SW480 (cell line): Measurements from ENCODE around the gene AQP6.

Source experiments
- DNase-seq: peaks from one replicate; pipeline ENCODE4 v3.0.0-alpha.2; 2016; ENCODE audit warnings: low spot score

The AQP6 gene

GRCh38 chr12:49990273-49990672, 17.5 kb downstream of the AQP6 start:
- no peak for DNase-seq

GRCh38 chr12:49998453-49998852, 25.7 kb downstream of the AQP6 start:
- no peak for DNase-seq

- DNase-seq: no peak
These were observed 30.8 kb downstream of the AQP6 start for GRCh38 chr12:50003595-50003994.

- DNase-seq: no peak
These were observed 31.9 kb downstream of the AQP6 start for GRCh38 chr12:50004696-50005095.

GRCh38 chr12:50005175-50005574, 32.4 kb downstream of the AQP6 start:
- DNase-seq: no peak

- no peak for DNase-seq
These were observed 33.5 kb downstream of the AQP6 start for GRCh38 chr12:50006280-50006679.

- DNase-seq: peak; percentile 39
These were observed 34.2 kb downstream of the AQP6 start for GRCh38 chr12:50006754-50007442.

- DNase-seq: no peak
These were observed 40.8 kb downstream of the AQP6 start for GRCh38 chr12:50013361-50014147.

- DNase-seq: no peak
These were observed 41.6 kb downstream of the AQP6 start for GRCh38 chr12:50014342-50014741.

- no peak for DNase-seq
These were observed 44.0 kb downstream of the AQP6 start for GRCh38 chr12:50016501-50017475.

GRCh38 chr12:50017641-50018040, 44.9 kb downstream of the AQP6 start:
- no peak for DNase-seq

- DNase-seq: no peak
These were observed 45.4 kb downstream of the AQP6 start for GRCh38 chr12:50018154-50018553.

GRCh38 chr12:50018968-50019367, 46.2 kb downstream of the AQP6 start:
- DNase-seq: no peak

- DNase-seq: no peak
These were observed 46.8 kb downstream of the AQP6 start for GRCh38 chr12:50019524-50019923.

- no peak for DNase-seq
These were observed 48.3 kb downstream of the AQP6 start for GRCh38 chr12:50021031-50021430.

GRCh38 chr12:50022903-50023302, 50.2 kb downstream of the AQP6 start:
- DNase-seq: no peak

GRCh38 chr12:50024227-50024626, 51.5 kb downstream of the AQP6 start:
- DNase-seq: no peak

GRCh38 chr12:50024805-50025186, 52.0 kb downstream of the AQP6 start:
- peak; percentile 33 for DNase-seq

GRCh38 chr12:50025187-50026059, 52.7 kb downstream of the AQP6 start, which contains the start of gene RACGAP1:
RACGAP1 (minus strand) TSS chr12:50025494; CDS start chr12:50016715, 8,779 bp downstream.
- DNase-seq: peak; percentile 97

- DNase-seq: no peak
These were observed 53.9 kb downstream of the AQP6 start for GRCh38 chr12:50026691-50027090.
